Naive thymus-derived CD4-positive, alpha-beta T cell (primary cell): ENCODE measurements around the gene EPS8L2. TPM values are rescaled to one million over a fixed set of nuclear protein-coding genes. Genes with fewer than 3 reads are reported as not detected.

ENCODE experiments used
- ATAC-seq: fragments of 150-1000 bp; cut with Tn5 transposase; 2 replicates; pipeline ENCODE4 v1.10.0; 2021; ENCODE audit warnings: mild to moderate bottlenecking, moderate library complexity
- CTCF ChIA-PET: fragments of 350-600 bp; sonication (Branson Sonifier 250); formaldehyde crosslinking; loops from one replicate; lab custom pipeline; 2021; ENCODE audit warnings: antibody characterized with exemption; lab: Charles Lee
- POLR2A ChIA-PET: fragments of 350-600 bp; sonication (Branson Sonifier 250); formaldehyde crosslinking; loops from one replicate; lab custom pipeline; 2021; ENCODE audit warnings: antibody characterized with exemption, inconsistent platforms; lab: Charles Lee
- DNase-seq, 9 donors: peaks; one replicate each; pipeline versions ENCODE4 v3.0.0 to v3.0.0-alpha.2; 2020 to 2022; ENCODE audit warnings: mixed read lengths in 1 of 9
- H3K27ac ChIP-seq: one replicate; pipeline ENCODE4 v1.7.0; 2013; ENCODE audit warnings: mild to moderate bottlenecking, low read depth, low read length, moderate library complexity
- H3K27me3 ChIP-seq, 2 donors: one replicate each; pipeline ENCODE4 v1.7.0; 2013; ENCODE audit warnings: low read length in 2 of 2, mild to moderate bottlenecking in 2 of 2, moderate library complexity in 2 of 2; ENCODE audit not compliant: control insufficient read depth in 2 of 2, insufficient read depth in 2 of 2
- H3K36me3 ChIP-seq, 3 experiments: 1 replicate in 2 of 3; 2 replicates in 1 of 3; pipeline ENCODE4 v1.7.0; 2013; ENCODE audit warnings: low read length in 3 of 3, mild to moderate bottlenecking in 3 of 3, moderate library complexity in 1 of 3; ENCODE audit not compliant: insufficient read depth in 3 of 3, control insufficient read depth in 2 of 3
- H3K4me1 ChIP-seq, 2 donors: one replicate each; pipeline ENCODE4 v1.7.0; 2013; ENCODE audit warnings: low read length in 2 of 2, mild to moderate bottlenecking in 2 of 2, moderate library complexity in 1 of 2; ENCODE audit not compliant: control insufficient read depth in 2 of 2, insufficient read depth in 2 of 2
- H3K4me3 ChIP-seq: 2 replicates; pipeline ENCODE4 v1.7.0; 2013; ENCODE audit warnings: mild to moderate bottlenecking, low read length
- H3K9me3 ChIP-seq, 3 experiments: 1 replicate in 2 of 3; 2 replicates in 1 of 3; pipeline ENCODE4 v1.7.0; 2013; ENCODE audit warnings: low read length in 3 of 3; ENCODE audit not compliant: control insufficient read depth in 2 of 3
- H3K27ac Mint-ChIP-seq, 9 donors: one replicate each; pipeline ENCODE4 v1.8.0; 2020 to 2022; ENCODE audit warnings: mixed read lengths in 9 of 9, mild to moderate bottlenecking in 8 of 9, moderate library complexity in 5 of 9, inconsistent platforms in 2 of 9
- H3K27me3 Mint-ChIP-seq, 5 donors: one replicate each; pipeline ENCODE4 v1.8.0; 2021 to 2022; ENCODE audit warnings: mixed read lengths in 5 of 5, mild to moderate bottlenecking in 1 of 5
- H3K36me3 Mint-ChIP-seq, 5 donors: one replicate each; pipeline ENCODE4 v1.8.0; 2020 to 2022; ENCODE audit warnings: mixed read lengths in 5 of 5, mild to moderate bottlenecking in 3 of 5, inconsistent platforms in 1 of 5
- H3K4me1 Mint-ChIP-seq, 7 donors: one replicate each; pipeline ENCODE4 v1.8.0; 2020 to 2022; ENCODE audit warnings: mixed read lengths in 7 of 7, mild to moderate bottlenecking in 3 of 7, inconsistent platforms in 1 of 7
- H3K4me3 Mint-ChIP-seq, 10 donors: one replicate each; pipeline ENCODE4 v1.8.0; 2020 to 2022; ENCODE audit warnings: mild to moderate bottlenecking in 10 of 10, mixed read lengths in 10 of 10, moderate library complexity in 6 of 10, inconsistent platforms in 2 of 10
- H3K9me3 Mint-ChIP-seq, 11 donors: one replicate each; pipeline ENCODE4 v1.8.0; 2020 to 2022; ENCODE audit warnings: mixed read lengths in 11 of 11, mild to moderate bottlenecking in 4 of 11, inconsistent platforms in 1 of 11, moderate library complexity in 1 of 11
- intact Hi-C, 2 donors: fragments of 100-400 bp; cut with micrococcal nuclease; formaldehyde crosslinking; loops; one replicate each; pipeline ENCODE4 v1.15.1; 2023
- polyA plus RNA-seq, 2 donors: library from polyadenylated mRNA; unstranded; fragments of 300-500 nt; fragmentation: Illumina TruSeq; gene quantifications; one replicate each; pipeline ENCODE4 v1.2.3, GENCODE V29; 2021
- total RNA-seq, 6 experiments: library from RNA in 5 of 6; stranded (reverse) in 5 of 6; gene quantifications; 1 replicate in 5 of 6; 2 replicates in 1 of 6; pipeline ENCODE4 v1.2.3 and lab custom pipeline; 2021 to 2026

The EPS8L2 gene
- total and polyA plus RNA-seq, 7 experiments from 2014 or later, result 4.5 to 16.6 (median 7.4) TPM

- POLR2A ChIA-PET, result interaction anchor here (0.8 to 1.2 kb wide), 2 partner anchors 23 to 123 kb away, joined by 3 to 4 read pairs; no protein-coding TSS in a partner anchor
- no peaks in the 10 kb centered on the region for H3K27me3 Mint-ChIP-seq
- no peaks in the 10 kb centered on the region for H3K27me3 ChIP-seq
Measured at GRCh38 chr11:699116-699508, 6.9 kb upstream of the EPS8L2 start.

GRCh38 chr11:699753-700152 lies 6.3 kb upstream of the EPS8L2 start:
- Mint-ChIP-seq H3K4me3 (no peak overlapping the region), H3K27me3 (no peaks in the 10 kb centered on the region), H3K4me1 (peaks cover 14 to 24% (median 22%) of the 10 kb centered on the region in 7 donors), H3K36me3 (peaks cover 0 to 5% (median 0%) of the 10 kb centered on the region in 5 donors), H3K27ac (peak overlapping the region in 1 of 9 donors; percentile 18), H3K9me3 (no peaks in the 10 kb centered on the region)
- H3K36me3 ChIP-seq, result peaks cover 0 to 34% (median 3%) of the 10 kb centered on the region in 3 experiments
- H3K4me1 ChIP-seq, result peaks cover 4 to 7% of the 10 kb centered on the region in 2 donors
- intact Hi-C loops, result loop anchor here (5.0 to 10.0 kb wide), 2 partner anchors 162 to 285 kb away; partner anchors contain the start of genes HRAS (in 1 of the 2), LRRC56 (in 1 of the 2) and SIGIRR (in 1 of the 2)
- ATAC-seq, result no peak
- no peaks in the 10 kb centered on the region for H3K9me3 ChIP-seq
- POLR2A ChIA-PET, result interaction anchor here (0.6 to 1.2 kb wide), 4 partner anchors 17 to 352 kb away, joined by 3 to 4 read pairs (median 3); no protein-coding TSS in a partner anchor
- DNase-seq, result no peak
- H3K4me3 ChIP-seq, result no peak overlapping the region
- H3K27me3 ChIP-seq, result no peaks in the 10 kb centered on the region
- H3K27ac ChIP-seq, result no peak overlapping the region
- CTCF ChIA-PET, result no interaction called here

More at GRCh38 chr11:699116-699508, 6.9 kb upstream of the EPS8L2 start:
- Mint-ChIP-seq H3K36me3 (peaks cover 0 to 5% (median 0%) of the 10 kb centered on the region in 5 donors), H3K4me3 (no peak overlapping the region), H3K9me3 (no peaks in the 10 kb centered on the region), H3K27ac (peak overlapping the region in 1 of 9 donors; percentile 8), H3K4me1 (peaks cover 14 to 24% (median 22%) of the 10 kb centered on the region in 7 donors)
- H3K36me3 ChIP-seq, result peaks cover 0 to 34% (median 3%) of the 10 kb centered on the region in 3 experiments
- CTCF ChIA-PET, result no interaction called here
- ATAC-seq (no peak), DNase-seq (no peak)
- H3K9me3 ChIP-seq, result no peaks in the 10 kb centered on the region
- no peak overlapping the region for H3K4me3 ChIP-seq
- H3K27ac ChIP-seq, result no peak overlapping the region
- intact Hi-C loops, result loop anchor here (5.0 to 10.0 kb wide), 2 partner anchors 162 to 284 kb away; partner anchors contain the start of genes HRAS (in 1 of the 2), LRRC56 (in 1 of the 2) and SIGIRR (in 1 of the 2)
- peaks cover 5 to 9% of the 10 kb centered on the region in 2 donors for H3K4me1 ChIP-seq

GRCh38 chr11:701741-702461 lies 4.1 kb upstream of the EPS8L2 start:
- H3K27ac Mint-ChIP-seq, result no peak overlapping the region
- no peak for DNase-seq
- peaks cover 14 to 19% (median 16%) of the 10 kb centered on the region in 7 donors for H3K4me1 Mint-ChIP-seq

GRCh38 chr11:702462-703461 lies 3.3 kb upstream of the EPS8L2 start:
- CTCF ChIA-PET, result no interaction called here
- H3K36me3 ChIP-seq, result peaks cover 0 to 30% (median 3%) of the 10 kb centered on the region in 3 experiments
- no peaks in the 10 kb centered on the region for H3K9me3 ChIP-seq
- H3K27ac ChIP-seq, result no peak overlapping the region
- H3K4me1 ChIP-seq, result peaks cover 0 to 6% of the 10 kb centered on the region in 2 donors
- Mint-ChIP-seq H3K36me3 (peaks cover 0 to 5% (median 0%) of the 10 kb centered on the region in 5 donors), H3K4me1 (peaks cover 6 to 12% (median 9%) of the 10 kb centered on the region in 7 donors), H3K9me3 (no peaks in the 10 kb centered on the region), H3K27ac (no peak overlapping the region), H3K4me3 (no peak overlapping the region), H3K27me3 (peaks cover 0 to 9% (median 3%) of the 10 kb centered on the region in 5 donors)
- POLR2A ChIA-PET, result no interaction called here
- peaks cover 0 to 5% of the 10 kb centered on the region in 2 donors for H3K27me3 ChIP-seq
- DNase-seq (no peak), ATAC-seq (peak; percentile 53)
- intact Hi-C loops, result no loop called here
- no peak overlapping the region for H3K4me3 ChIP-seq

More at GRCh38 chr11:701741-702461, 4.1 kb upstream of the EPS8L2 start:
- Histone ChIP-seq H3K4me1 (peaks cover 0 to 6% of the 10 kb centered on the region in 2 donors), H3K36me3 (peaks cover 0 to 30% (median 3%) of the 10 kb centered on the region in 3 experiments), H3K9me3 (no peaks in the 10 kb centered on the region), H3K27ac (no peak overlapping the region), H3K4me3 (no peak overlapping the region), H3K27me3 (no peaks in the 10 kb centered on the region)
- Mint-ChIP-seq H3K4me3 (no peak overlapping the region), H3K9me3 (no peaks in the 10 kb centered on the region), H3K36me3 (peaks cover 0 to 5% (median 0%) of the 10 kb centered on the region in 5 donors), H3K27me3 (peaks cover 0 to 3% (median 0%) of the 10 kb centered on the region in 5 donors)
- ChIA-PET CTCF (no interaction called here), POLR2A (interaction anchor here (1.1 kb wide), 1 partner anchor 10 kb away, joined by 6 read pairs; no protein-coding TSS in a partner anchor)
- no peak for ATAC-seq
- intact Hi-C loops, result no loop called here

- intact Hi-C loops, result no loop called here
- H3K4me1 Mint-ChIP-seq, result peaks cover 0 to 7% (median 2%) of the 10 kb centered on the region in 7 donors
- Histone ChIP-seq H3K27me3 (peaks cover 0 to 6% of the 10 kb centered on the region in 2 donors), H3K9me3 (no peaks in the 10 kb centered on the region), H3K4me1 (peaks cover 0 to 6% of the 10 kb centered on the region in 2 donors), H3K36me3 (peaks cover 0 to 30% (median 3%) of the 10 kb centered on the region in 3 experiments), H3K27ac (no peak overlapping the region), H3K4me3 (no peak overlapping the region)
- ATAC-seq, result no peak
- peaks cover 0 to 5% (median 0%) of the 10 kb centered on the region in 5 donors for H3K36me3 Mint-ChIP-seq
- no peaks in the 10 kb centered on the region for H3K9me3 Mint-ChIP-seq
- H3K27me3 Mint-ChIP-seq, result peaks cover 0 to 14% (median 6%) of the 10 kb centered on the region in 5 donors
- H3K4me3 Mint-ChIP-seq, result no peak overlapping the region
- H3K27ac Mint-ChIP-seq, result no peak overlapping the region
- POLR2A ChIA-PET, result no interaction called here
- DNase-seq, result no peak
- CTCF ChIA-PET, result interaction anchor here (0.6 kb wide), 1 partner anchor 137 kb away, joined by 3 read pairs; no protein-coding TSS in a partner anchor
Measured at GRCh38 chr11:703506-703905, 2.5 kb upstream of the EPS8L2 start.
